Endodermal cell (in vitro differentiated cells): ENCODE data around the gene MAP2K3. TPM values are rescaled to one million over a fixed set of nuclear protein-coding genes. Genes with fewer than 3 reads are reported as not detected.

Experiments used
- DNase-seq: peaks from one replicate; pipeline ENCODE4 v3.0.0-alpha.2; 2017
- H3K27ac ChIP-seq: 2 replicates; pipeline ENCODE4 v1.5.1; 2013; ENCODE audit warnings: mild to moderate bottlenecking, low read depth, low read length, moderate library complexity
- H3K27me3 ChIP-seq: 2 replicates; pipeline ENCODE4 v1.6.1; 2013; ENCODE audit warnings: mild to moderate bottlenecking, low read length, moderate library complexity; ENCODE audit not compliant: insufficient read depth, control insufficient read depth, poor library complexity, severe bottlenecking
- H3K36me3 ChIP-seq: 2 replicates; pipeline ENCODE4 v1.7.0; 2013; ENCODE audit warnings: mild to moderate bottlenecking, low read length, moderate library complexity; ENCODE audit not compliant: control insufficient read depth, insufficient read depth
- H3K4me1 ChIP-seq: one replicate; pipeline ENCODE4 v1.7.0; 2013; ENCODE audit warnings: low read length; ENCODE audit not compliant: control insufficient read depth, insufficient read depth
- H3K4me3 ChIP-seq: 2 replicates; pipeline ENCODE4 v1.5.1; 2013; ENCODE audit warnings: mild to moderate bottlenecking, low read length, moderate library complexity
- H3K9ac ChIP-seq: 2 replicates; pipeline ENCODE4 v1.6.1; 2013; ENCODE audit warnings: mild to moderate bottlenecking, low read length, moderate library complexity; ENCODE audit not compliant: poor library complexity, severe bottlenecking; ENCODE audit errors: extremely low read depth
- H3K9me3 ChIP-seq: 2 replicates; pipeline ENCODE4 v1.6.1; 2013; ENCODE audit warnings: mild to moderate bottlenecking, low read length, moderate library complexity; ENCODE audit not compliant: control insufficient read depth
- H3K27ac Mint-ChIP-seq: 2 replicates; pipeline ENCODE4 v1.8.0; 2020; ENCODE audit warnings: mixed read lengths
- H3K27me3 Mint-ChIP-seq: 2 replicates; pipeline ENCODE4 v1.8.0; 2021; ENCODE audit warnings: mild to moderate bottlenecking, mixed read lengths; ENCODE audit not compliant: insufficient read depth
- H3K36me3 Mint-ChIP-seq: 2 replicates; pipeline ENCODE4 v1.8.0; 2020; ENCODE audit warnings: low read depth, mixed read lengths
- H3K4me1 Mint-ChIP-seq: 2 replicates; pipeline ENCODE4 v1.8.0; 2020; ENCODE audit warnings: mixed read lengths
- H3K4me3 Mint-ChIP-seq: 2 replicates; pipeline ENCODE4 v1.8.0; 2020; ENCODE audit warnings: mild to moderate bottlenecking, moderate library complexity, mixed read lengths
- H3K9me3 Mint-ChIP-seq: 2 replicates; pipeline ENCODE4 v1.8.0; 2020; ENCODE audit warnings: mild to moderate bottlenecking, mixed read lengths
- CTCF ChIP-seq: fragments of 200-600 bp; sonication (generic); conservative IDR thresholded peaks from 2 replicates; pipeline ENCODE4 v1.5.0; 2021; ENCODE audit warnings: antibody characterized with exemption, mild to moderate bottlenecking
- WGBS, 2 experiments: methylation state at CpG; one replicate each; pipeline versions ENCODE4 v1.1.5 to v1.1.7; 2013; ENCODE audit warnings: missing lambda C conversion rate in 2 of 2, mixed read lengths in 1 of 2; ENCODE audit not compliant: insufficient coverage in 1 of 2, insufficient read length in 1 of 2; 5-methylcytosine and 5-hydroxymethylcytosine counted together
- total RNA-seq, 2 donors: library from RNA; stranded (reverse); fragmentation: NEBNext Ultra II Directional in 1 of 2; extraction: Animal tissue kit (Norgen Biotek cat#: 25700) in 1 of 2; gene quantifications; 2 replicates in 1 of 2; 3 replicates in 1 of 2; pipeline ENCODE4 v1.2.1, GENCODE V29; 2021

MAP2K3 gene
- total RNA-seq, 2 donors from 2014 or later = 31.6 to 37.6 TPM

- Mint-ChIP-seq H3K27me3 (peaks cover 39% of the 10 kb centered on the region), H3K4me3 (no peak overlapping the region), H3K36me3 (no peaks in the 10 kb centered on the region), H3K4me1 (peaks cover 34% of the 10 kb centered on the region), H3K9me3 (no peaks in the 10 kb centered on the region), H3K27ac (no peak overlapping the region)
- 46 to 60% methylated on average over 3 to 10 of the region's 10 CpGs for WGBS, 2 experiments
- no peak for TF ChIP-seq CTCF
- no peaks in the 10 kb centered on the region for H3K9me3 ChIP-seq
- H3K36me3 ChIP-seq = no peaks in the 10 kb centered on the region
- H3K4me1 ChIP-seq = peaks cover 20% of the 10 kb centered on the region
- H3K27ac ChIP-seq = no peak overlapping the region
- H3K9ac ChIP-seq = no peak overlapping the region
- H3K27me3 ChIP-seq = no peaks in the 10 kb centered on the region
- H3K4me3 ChIP-seq = no peak overlapping the region
- peak; percentile 93 for DNase-seq
Measured at GRCh38 chr17:21357696-21358656, 73.5 kb downstream of the MAP2K3 start.

DNA sequence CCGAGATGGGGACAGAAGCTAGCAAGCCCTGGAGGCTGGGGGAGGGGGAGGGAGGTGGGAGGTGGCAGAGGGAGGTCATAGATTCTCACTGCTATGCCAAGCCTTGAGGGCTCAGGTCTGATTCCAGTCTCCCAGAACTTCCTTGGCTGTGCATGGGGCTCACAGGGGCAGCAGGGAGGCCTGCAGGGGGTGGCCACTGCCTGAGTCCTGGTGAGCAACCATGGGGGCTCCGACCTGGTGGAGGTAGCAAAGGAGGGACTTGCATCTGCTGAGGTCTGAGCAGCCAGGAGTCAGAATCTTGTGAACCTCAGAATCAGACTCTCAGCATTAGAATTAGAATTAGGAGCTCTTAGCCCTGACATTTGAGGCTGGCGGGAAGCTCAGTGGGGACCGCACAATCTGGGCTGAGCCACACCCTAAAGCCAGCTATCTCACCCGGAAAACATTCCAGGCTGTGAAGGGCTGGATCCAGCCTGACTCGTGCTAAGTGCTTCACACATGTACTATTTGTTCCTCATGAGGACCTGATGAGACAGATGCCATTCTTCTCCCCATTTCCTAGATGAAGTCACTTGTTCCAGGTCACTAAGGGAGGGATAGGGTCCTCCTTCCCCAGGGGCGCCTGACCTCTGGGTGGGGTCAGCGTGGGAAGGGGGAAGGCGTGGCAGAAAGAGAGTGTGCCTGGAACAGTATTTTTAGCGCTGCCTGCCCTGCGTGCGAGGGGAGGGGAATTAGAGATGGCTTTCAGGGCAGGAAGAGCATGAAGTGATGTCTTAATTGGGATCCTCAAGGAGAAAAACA is 74.4 kb downstream of the MAP2K3 start:
- Mint-ChIP-seq H3K27ac (no peak overlapping the region), H3K4me1 (peaks cover 34% of the 10 kb centered on the region), H3K9me3 (no peaks in the 10 kb centered on the region), H3K4me3 (no peak overlapping the region), H3K36me3 (no peaks in the 10 kb centered on the region), H3K27me3 (peaks cover 38% of the 10 kb centered on the region)
- Histone ChIP-seq H3K9ac (no peak overlapping the region), H3K27ac (no peak overlapping the region), H3K4me3 (no peak overlapping the region), H3K4me1 (peaks cover 20% of the 10 kb centered on the region), H3K36me3 (no peaks in the 10 kb centered on the region), H3K27me3 (no peaks in the 10 kb centered on the region), H3K9me3 (no peaks in the 10 kb centered on the region)
- 76 to 79% methylated on average over 7 to 12 of the region's 12 CpGs for WGBS, 2 experiments
- no peak for TF ChIP-seq CTCF
- no peak for DNase-seq

DNA sequence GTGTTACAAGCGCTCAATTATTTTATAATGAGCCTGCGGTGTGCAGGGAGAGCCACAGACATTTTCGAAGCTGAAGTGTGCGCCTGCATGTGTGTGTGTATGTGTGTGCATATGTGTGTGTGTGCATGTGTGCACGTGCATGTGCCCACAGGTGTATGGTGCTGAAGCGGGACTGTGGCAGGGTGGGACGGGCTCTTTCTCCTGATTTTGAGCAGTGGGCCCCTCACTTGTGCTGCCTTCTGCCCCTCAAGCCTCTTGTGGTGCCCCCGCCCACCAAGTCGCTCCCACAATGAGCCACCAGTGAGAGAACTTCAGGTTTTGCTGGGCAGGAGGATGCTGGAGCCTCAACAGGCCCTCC is 75.0 kb downstream of the MAP2K3 start:
- Mint-ChIP-seq H3K27ac (no peak overlapping the region), H3K4me1 (peaks cover 34% of the 10 kb centered on the region), H3K9me3 (no peaks in the 10 kb centered on the region), H3K36me3 (no peaks in the 10 kb centered on the region), H3K27me3 (peaks cover 41% of the 10 kb centered on the region), H3K4me3 (no peak overlapping the region)
- 90 to 94% methylated on average over 8 to 9 of the region's 9 CpGs for WGBS, 2 experiments
- Histone ChIP-seq H3K27me3 (no peaks in the 10 kb centered on the region), H3K36me3 (no peaks in the 10 kb centered on the region), H3K4me1 (peaks cover 20% of the 10 kb centered on the region), H3K9me3 (no peaks in the 10 kb centered on the region), H3K4me3 (no peak overlapping the region), H3K27ac (no peak overlapping the region), H3K9ac (no peak overlapping the region)
- no peak for TF ChIP-seq CTCF
- no peak for DNase-seq
